ENCODE data around the gene CCDC201. TPM values are rescaled to one million over a fixed set of nuclear protein-coding genes. Genes with fewer than 3 reads are reported as not detected.

The CCDC201 gene
- total RNA-seq, 1 donor from 2014 or later: not detected

- Histone ChIP-seq H3K9ac (ENCODE audit: low read length) (no peak overlapping the region), H3K79me2 (ENCODE audit: insufficient read depth, low read length) (no peaks in the 10 kb centered on the region), H2AFZ (ENCODE audit: low read depth, low read length) (no peak overlapping the region), H3K36me3 (ENCODE audit: insufficient read depth, low read length) (no peaks in the 10 kb centered on the region), H3K27ac (ENCODE audit: low read depth, low read length) (no peak overlapping the region), H3K9me3 (ENCODE audit: insufficient read depth, low read depth, low read length) (no peaks in the 10 kb centered on the region), H3K27me3 (ENCODE audit: insufficient read depth, low read length) (no peaks in the 10 kb centered on the region), H3K4me3 (ENCODE audit: insufficient read depth, low read depth, low read length) (no peak overlapping the region), H3K4me2 (ENCODE audit: low read length) (no peak overlapping the region), H4K20me1 (ENCODE audit: insufficient read depth, low read length) (no peaks in the 10 kb centered on the region), H3K4me1 (ENCODE audit: insufficient read depth, low read length) (no peaks in the 10 kb centered on the region)
- Mint-ChIP-seq H3K9me3 (ENCODE audit: unreplicated experiment) (peaks cover 3% of the 10 kb centered on the region), H3K4me1 (ENCODE audit: low read depth, unreplicated experiment) (peaks cover 3% of the 10 kb centered on the region), H3K27ac (ENCODE audit: unreplicated experiment) (no peak overlapping the region), H3K4me3 (ENCODE audit: unreplicated experiment) (no peak overlapping the region), H3K36me3 (ENCODE audit: low read depth, unreplicated experiment) (no peaks in the 10 kb centered on the region), H3K27me3 (ENCODE audit: low read depth, unreplicated experiment) (peaks cover 11% of the 10 kb centered on the region)
- FAIRE-seq (no peak), DNase-seq (ENCODE audit: low read depth) (no peak)
- TF ChIP-seq CTCF (IDR thresholded peaks at IDR 0.05; ENCODE audit: insufficient read depth, low read depth, low read length): no peak
Observed at GRCh38 chr7:45901566-45901965, 28.7 kb upstream of the CCDC201 start.

GRCh38 chr7:45898222-45898621 lies 25.3 kb upstream of the CCDC201 start:
- H3K4me1 ChIP-seq (ENCODE audit: insufficient read depth, low read length): no peaks in the 10 kb centered on the region
- peaks cover 29% of the 10 kb centered on the region for H3K27me3 Mint-ChIP-seq (ENCODE audit: low read depth, unreplicated experiment)
- no peak overlapping the region for H3K27ac ChIP-seq (ENCODE audit: low read depth, low read length)
- no peak overlapping the region for H3K27ac Mint-ChIP-seq (ENCODE audit: unreplicated experiment)
- no peak overlapping the region for H3K4me2 ChIP-seq (ENCODE audit: low read length)
- H3K4me3 ChIP-seq (ENCODE audit: insufficient read depth, low read depth, low read length): no peak overlapping the region
- peaks cover 2% of the 10 kb centered on the region for H3K27me3 ChIP-seq (ENCODE audit: insufficient read depth, low read length)
- H3K4me3 Mint-ChIP-seq (ENCODE audit: unreplicated experiment): no peak overlapping the region
- H3K79me2 ChIP-seq (ENCODE audit: insufficient read depth, low read length): no peaks in the 10 kb centered on the region
- H2AFZ ChIP-seq (ENCODE audit: low read depth, low read length): no peak overlapping the region
- H3K4me1 Mint-ChIP-seq (ENCODE audit: low read depth, unreplicated experiment): peaks cover 3% of the 10 kb centered on the region
- FAIRE-seq: no peak
- H3K36me3 ChIP-seq (ENCODE audit: insufficient read depth, low read length): no peaks in the 10 kb centered on the region
- H3K9me3 Mint-ChIP-seq (ENCODE audit: unreplicated experiment): no peaks in the 10 kb centered on the region
- H3K9me3 ChIP-seq (ENCODE audit: insufficient read depth, low read depth, low read length): no peaks in the 10 kb centered on the region
- H3K9ac ChIP-seq (ENCODE audit: low read length): no peak overlapping the region
- no peak for DNase-seq (ENCODE audit: low read depth)
- H3K36me3 Mint-ChIP-seq (ENCODE audit: low read depth, unreplicated experiment): no peaks in the 10 kb centered on the region
- H4K20me1 ChIP-seq (ENCODE audit: insufficient read depth, low read length): no peaks in the 10 kb centered on the region
- no peak for TF ChIP-seq CTCF (IDR thresholded peaks at IDR 0.05; ENCODE audit: insufficient read depth, low read depth, low read length)
- TF ChIP-seq EZH2 (IDR thresholded peaks at IDR 0.05; ENCODE audit: insufficient read depth, low read length): no peak

GRCh38 chr7:45897042-45897690 lies 24.3 kb upstream of the CCDC201 start:
- H3K9ac ChIP-seq (ENCODE audit: low read length): no peak overlapping the region
- peaks cover 2% of the 10 kb centered on the region for H3K27me3 ChIP-seq (ENCODE audit: insufficient read depth, low read length)
- H3K4me3 ChIP-seq (ENCODE audit: insufficient read depth, low read depth, low read length): no peak overlapping the region
- peaks cover 34% of the 10 kb centered on the region for H3K27me3 Mint-ChIP-seq (ENCODE audit: low read depth, unreplicated experiment)
- H3K9me3 ChIP-seq (ENCODE audit: insufficient read depth, low read depth, low read length): no peaks in the 10 kb centered on the region
- H3K4me3 Mint-ChIP-seq (ENCODE audit: unreplicated experiment): no peak overlapping the region
- no peaks in the 10 kb centered on the region for H3K9me3 Mint-ChIP-seq (ENCODE audit: unreplicated experiment)
- peaks cover 3% of the 10 kb centered on the region for H3K4me1 Mint-ChIP-seq (ENCODE audit: low read depth, unreplicated experiment)
- FAIRE-seq: peak; percentile 41
- H4K20me1 ChIP-seq (ENCODE audit: insufficient read depth, low read length): no peaks in the 10 kb centered on the region
- TF ChIP-seq EZH2 (IDR thresholded peaks at IDR 0.05; ENCODE audit: insufficient read depth, low read length): no peak
- no peak for TF ChIP-seq CTCF (IDR thresholded peaks at IDR 0.05; ENCODE audit: insufficient read depth, low read depth, low read length)
- no peak overlapping the region for H3K27ac Mint-ChIP-seq (ENCODE audit: unreplicated experiment)
- no peak overlapping the region for H3K27ac ChIP-seq (ENCODE audit: low read depth, low read length)
- H2AFZ ChIP-seq (ENCODE audit: low read depth, low read length): no peak overlapping the region
- H3K79me2 ChIP-seq (ENCODE audit: insufficient read depth, low read length): no peaks in the 10 kb centered on the region
- H3K36me3 ChIP-seq (ENCODE audit: insufficient read depth, low read length): no peaks in the 10 kb centered on the region
- no peaks in the 10 kb centered on the region for H3K4me1 ChIP-seq (ENCODE audit: insufficient read depth, low read length)
- DNase-seq (ENCODE audit: low read depth): peak; percentile 90
- no peak overlapping the region for H3K4me2 ChIP-seq (ENCODE audit: low read length)
- H3K36me3 Mint-ChIP-seq (ENCODE audit: low read depth, unreplicated experiment): no peaks in the 10 kb centered on the region

Measured in astrocyte (in vitro differentiated cells and primary cell).